ENCODE data around the gene MRAP.
"Not testable (repeated sequence)": the region's sequence is repeated elsewhere in the genome, so short reads cannot be mapped to it uniquely, and the experiment has no call there.

Gene MRAP

DNA sequence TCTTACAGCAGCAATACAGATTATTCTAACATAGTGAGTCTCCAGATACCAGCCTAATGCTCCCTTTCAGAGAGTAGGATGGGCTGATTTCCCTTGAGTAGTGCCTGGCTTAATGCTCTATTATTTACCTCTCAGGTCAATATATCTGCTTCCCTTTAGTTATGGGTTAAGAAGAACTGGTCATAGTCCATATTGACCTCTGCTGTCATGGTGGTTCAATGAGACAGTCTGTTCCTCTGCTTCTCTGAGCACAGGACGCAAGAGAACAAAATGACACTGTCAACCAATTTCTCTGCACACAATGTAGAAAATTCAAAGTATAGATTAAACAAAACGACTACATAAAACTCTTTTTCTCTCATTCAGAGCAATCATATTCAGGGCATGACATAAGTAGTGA lies 2.9 kb downstream of the MRAP start:
- DNase-seq = no peak

DNA sequence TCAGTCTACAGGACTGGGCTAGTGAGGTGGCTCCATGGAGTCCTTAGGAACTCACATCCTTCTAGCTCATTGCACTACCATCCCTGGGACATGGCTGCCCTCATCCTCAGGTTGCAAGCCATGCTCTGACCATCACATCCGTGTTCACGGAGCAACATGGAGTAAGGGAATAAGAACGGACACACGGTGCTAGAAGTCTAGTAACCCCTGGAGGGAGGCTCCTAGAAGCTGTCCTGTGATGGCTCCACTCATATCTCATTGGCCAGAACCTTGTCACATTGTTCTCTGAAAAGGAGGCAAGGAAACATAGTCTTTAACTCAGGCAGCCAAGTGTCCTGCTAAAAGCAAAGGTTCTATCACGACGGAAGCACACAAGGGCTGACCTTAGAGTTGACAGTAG lies 3.9 kb downstream of the MRAP start:
- no peak for DNase-seq

DNA sequence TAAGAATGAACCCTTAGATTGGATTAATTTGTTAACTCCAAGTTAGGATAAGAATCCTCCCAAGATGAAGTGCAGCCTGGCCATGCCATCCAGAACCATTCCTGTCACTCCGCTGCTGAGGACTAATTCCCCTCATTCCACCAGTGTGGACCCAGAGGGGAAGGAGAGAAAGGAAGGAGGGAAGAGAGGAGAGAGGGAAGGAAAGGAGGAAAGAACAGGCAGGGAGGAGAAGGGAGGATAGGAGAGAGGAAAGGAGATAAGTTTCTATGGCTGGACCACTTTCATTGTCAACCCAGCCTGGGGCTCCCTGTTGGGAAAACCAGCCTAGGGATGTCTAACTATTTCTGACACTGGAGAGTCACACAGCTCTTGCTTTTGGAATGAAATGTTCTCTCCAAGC lies 4.7 kb downstream of the MRAP start:
- no peak for DNase-seq

DNA sequence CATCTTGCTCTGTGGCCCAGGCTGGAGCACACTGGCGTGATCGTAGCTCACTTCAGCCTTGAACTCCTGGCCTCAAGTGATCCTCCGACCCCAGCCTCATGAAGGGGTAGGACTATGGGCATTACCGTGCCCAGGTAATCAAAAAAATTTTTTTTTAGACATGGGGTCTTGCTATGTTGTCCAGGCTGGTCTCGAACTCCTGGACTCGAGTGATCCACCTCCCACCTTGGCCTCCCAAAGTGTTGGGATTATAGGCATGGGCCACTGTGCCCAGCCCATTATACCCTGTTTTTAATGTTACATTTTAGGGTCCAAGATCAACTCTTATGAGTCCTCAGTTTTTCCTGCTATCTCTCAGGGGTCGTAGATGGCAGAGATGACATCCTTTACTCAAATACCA lies 6.3 kb downstream of the MRAP start:
- DNase-seq = no peak

DNA sequence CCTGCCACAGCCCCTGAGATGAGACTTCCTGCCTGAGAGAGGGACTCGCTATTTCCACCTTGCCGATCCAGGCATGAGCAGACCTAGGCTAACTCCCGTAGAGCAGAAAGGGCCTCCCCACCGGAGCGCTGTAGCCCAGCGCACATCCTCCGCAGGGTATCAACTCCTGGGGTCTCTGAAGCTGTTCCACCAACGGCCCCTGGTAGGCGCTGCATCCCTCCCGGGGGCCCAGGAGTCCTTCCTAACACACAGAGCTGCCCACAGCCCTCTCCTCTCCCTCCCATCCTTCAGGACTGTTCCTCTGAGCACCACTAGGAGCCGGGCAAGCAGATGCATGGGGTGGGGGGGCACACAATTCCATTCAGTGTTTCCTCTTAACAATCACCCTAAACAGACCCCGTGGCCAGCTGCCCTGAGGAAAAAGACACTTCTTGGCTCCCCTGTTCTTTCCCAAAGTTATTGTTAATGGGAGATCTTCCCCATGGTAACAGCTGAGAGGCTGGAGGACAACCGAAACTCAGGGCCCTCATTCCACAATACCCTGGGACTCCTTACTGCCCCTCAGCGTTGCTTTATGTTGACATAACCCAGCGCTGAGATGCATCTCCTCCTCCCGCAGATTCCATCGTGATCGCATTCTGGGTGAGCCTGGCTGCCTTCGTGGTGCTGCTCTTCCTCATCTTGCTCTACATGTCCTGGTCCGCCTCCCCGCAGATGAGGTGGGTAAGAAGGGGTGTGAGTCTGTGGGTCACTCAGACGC lies 7.5 kb downstream of the MRAP start:
- DNase-seq = no peak

DNA sequence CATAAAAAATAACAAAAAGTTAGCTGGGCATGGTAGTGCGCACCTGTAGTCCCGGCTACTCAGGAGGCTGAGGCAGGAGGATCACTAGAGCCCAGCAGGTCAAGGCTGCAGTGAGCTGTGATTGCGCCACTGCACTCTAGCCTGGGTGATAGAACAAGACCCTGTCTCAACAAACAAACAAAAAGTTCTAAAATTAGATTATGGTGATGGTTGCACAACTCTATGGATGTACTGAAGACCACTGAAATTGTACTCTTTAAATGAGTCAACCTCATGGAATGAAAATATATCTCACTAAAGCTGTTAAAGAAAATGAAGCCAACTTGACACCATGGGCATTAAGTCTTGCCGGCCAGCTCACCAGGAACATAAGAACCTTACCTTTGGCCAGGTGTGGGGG lies 9.1 kb downstream of the MRAP start:
- no peak for DNase-seq

DNA sequence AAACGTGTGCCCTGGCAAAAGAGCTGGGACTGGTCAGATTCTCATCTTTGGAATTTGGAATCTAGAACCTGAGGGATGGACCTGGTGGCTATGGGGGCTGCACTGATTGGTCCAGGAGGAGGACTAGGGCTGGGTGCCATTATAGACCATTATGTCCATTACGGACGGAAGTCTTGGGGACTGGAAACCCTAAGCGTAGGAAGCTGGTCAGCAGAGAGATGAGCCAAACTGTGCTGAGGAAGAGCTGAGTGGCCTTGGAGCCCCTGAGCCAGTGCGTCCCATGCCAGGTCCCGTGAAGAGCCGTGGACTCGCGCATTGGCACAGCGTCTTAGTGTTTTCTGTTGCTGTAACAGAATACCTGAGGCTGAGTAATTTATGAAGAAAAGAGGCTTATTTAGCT lies 10.0 kb downstream of the MRAP start:
- DNase-seq = no peak

DNA sequence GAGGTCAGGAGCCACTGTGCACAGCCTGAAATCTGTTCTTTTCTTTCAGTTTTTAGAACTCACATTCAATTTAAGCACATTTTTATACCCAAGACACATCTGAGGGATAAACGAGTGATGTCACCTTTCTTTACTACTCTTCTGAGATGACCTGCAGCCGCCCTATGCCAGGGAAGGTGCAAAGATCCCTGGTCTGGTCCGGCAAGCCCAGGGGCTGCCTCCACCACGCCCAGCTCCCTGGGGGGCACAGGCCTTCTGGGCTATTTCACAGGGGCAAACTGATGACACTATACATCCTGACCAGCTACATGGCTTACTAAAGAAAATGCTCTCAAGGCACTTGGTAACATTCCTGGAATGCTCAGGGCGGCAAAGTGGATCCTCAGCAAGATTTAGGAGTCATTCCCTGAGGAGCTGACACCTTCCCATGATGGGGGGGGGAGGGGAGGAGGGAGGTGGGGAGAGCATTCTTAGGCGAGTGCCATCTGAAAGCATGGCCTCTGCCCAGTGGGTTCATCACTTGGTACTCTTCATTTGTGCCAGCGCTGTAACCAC lies 11.3 kb downstream of the MRAP start:
- no peak for DNase-seq

DNA sequence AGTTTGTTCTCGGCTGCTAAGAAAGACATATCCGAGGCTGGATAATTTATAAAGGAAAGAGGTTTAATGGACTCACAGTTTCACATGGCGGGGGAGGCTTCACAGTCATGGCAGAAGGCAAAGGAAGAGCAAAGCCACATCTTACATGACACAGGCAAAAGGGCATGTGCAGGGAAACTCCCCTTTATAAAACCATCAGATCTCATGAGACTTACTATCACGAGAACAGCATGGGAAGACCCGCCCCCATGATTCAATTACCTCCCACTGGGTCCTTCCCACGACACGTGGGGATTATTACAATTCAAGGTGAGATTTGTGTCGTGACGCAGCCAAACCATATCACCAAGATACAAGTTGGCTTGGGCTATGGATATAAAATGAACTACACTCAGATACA lies 12.3 kb downstream of the MRAP start:
- DNase-seq = not testable (repeated sequence)

DNA sequence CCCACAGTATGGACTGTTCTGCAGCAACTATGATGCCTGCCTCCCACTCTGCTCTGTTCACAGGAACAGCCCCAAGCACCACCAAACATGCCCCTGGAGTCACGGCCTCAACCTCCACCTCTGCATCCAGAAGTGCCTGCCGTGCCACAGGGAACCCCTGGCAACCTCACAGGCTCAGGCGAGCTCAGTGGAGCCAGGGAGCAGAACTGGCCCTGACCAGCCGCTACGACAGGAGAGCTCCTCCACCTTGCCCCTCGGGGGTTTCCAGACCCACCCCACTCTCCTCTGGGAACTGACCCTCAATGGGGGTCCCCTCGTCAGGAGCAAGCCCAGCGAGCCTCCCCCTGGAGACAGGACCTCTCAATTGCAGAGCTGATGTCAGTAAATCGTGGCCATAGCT lies 13.0 kb downstream of the MRAP start:
- no peak for DNase-seq

DNA sequence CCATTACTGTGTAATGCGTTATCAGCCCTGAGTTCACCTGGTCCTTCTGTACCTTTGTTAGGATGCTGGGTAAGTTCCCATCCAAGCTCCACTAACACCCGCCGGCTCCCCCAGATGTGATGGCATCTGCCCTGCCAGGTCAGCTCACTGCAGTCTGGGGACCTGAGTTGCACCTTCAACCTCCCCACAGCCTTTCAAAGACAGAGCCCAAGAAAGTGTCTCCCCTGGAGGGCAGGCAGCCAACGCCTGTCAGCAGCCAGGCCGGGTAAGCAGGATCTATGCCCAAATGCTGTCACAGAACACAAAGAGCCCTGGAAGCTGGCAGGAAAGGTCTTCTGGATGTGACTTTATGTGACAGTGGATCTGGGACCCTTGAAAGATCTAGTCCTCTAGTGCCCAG lies 13.7 kb downstream of the MRAP start:
- DNase-seq = no peak

DNA sequence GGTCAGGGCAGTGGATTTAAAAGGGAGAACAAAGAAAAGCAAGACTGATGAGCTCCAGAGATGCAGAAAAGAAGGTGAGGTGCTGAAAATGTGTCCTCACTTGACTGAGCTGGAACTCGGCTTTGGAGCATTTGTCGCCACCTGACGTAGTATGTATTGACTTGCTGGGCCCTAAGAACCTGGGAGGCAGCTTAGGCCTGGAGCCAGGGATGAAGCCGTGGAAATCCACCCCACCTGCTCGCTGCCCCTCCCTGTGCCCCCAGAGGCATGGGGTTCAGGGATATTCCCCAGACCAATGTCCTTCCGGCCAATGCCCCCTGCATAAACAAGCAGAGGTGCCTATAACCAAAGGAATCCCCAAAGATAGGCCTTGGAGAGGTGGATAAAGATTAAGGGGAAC lies 14.3 kb downstream of the MRAP start:
- no peak for DNase-seq

DNA sequence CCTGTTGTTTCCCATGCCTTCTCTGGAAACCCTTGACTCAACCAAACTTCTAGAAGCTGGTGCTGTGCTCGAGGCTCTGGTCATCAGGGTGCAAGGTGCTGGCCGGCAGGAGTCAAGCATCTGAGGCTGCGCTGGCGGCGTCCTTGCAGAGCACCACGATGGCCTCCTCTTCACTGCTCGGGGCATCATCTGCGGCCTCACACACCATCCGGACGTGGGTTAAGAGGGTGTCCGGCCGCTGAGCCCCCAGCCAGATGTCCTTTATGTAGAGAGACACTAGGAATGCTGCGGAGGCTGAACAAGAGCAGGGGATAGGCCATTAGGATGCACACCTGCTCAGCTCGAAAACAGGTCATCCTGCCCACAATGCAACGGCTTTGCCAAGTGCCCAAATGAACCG lies 16.2 kb downstream of the MRAP start:
- no peak for DNase-seq

DNA sequence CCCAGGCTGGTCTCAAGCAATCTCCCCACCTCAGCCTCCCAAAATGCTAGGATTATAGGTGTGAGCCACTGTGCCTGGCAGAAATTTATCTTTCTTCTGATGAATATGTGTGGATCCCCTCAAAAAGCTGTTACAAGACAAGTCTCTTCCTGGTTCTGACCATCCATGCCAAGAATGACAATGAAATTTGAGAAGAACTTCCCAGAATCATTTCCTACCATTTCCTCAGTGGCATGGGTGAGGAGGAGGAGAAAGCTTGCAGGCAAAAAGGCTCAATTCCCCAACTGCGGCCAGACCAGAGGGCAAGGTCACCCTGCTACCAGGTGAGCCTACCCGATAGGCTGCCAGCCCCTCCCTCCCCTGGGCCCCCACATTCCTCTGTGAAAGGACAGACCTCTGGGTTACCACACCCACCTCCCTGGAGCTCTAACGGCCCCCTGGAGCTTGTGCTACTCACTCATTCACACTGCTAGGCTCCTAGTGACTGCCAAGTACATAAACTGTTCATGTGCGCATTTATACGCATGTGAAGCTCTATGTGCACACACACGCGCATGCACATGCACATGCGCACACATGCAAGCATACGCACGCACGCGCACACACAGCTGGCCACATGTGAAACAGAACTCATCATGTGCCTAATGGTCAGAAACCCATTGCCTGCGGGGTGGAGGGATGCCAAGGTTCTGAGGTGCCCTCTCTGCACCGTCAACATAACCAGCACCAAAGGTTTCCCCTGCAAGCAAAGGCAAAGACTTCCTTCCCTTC lies 17.0 kb downstream of the MRAP start:
- no peak for DNase-seq

DNA sequence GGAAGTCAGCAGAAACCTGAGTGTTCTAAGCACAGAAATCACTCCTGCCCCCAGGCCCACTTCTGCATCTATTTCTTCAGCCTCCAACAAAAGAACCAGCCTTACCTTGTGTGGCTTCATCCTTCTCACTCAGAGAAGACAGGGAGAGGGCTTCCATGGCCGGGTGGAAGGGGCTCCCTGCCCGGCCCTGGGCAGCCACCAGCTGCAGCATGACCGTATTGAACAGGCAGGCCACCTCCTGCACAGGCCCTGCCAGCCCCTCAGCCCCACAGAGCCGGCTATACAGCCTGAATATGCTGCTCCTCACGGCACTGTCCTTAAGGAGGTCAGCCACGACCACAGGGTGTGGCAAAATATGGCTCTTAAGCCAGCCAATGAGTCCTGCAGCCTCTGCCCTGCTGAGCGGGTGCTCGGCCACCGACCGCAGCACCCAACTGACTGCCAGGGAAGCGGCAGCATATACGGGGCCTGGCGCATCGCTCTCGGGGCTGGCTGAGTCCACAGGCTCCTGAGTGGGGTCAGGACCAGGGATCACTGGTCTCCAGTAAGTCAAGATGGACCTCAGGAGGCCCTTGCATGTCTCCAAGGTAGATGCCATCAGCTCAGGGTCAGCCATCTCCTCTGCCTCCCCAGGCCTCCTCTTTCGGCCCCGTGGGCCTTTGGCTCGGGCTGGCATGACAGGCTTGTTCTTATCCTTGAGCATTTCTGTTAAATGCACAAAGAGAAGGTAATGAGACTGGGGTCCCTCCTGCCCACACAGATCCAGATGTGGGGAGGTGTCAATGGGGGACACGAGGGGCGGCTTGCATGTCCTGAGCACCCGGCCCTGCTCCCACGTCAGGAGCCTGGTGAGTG lies 17.9 kb downstream of the MRAP start:
- no peak for DNase-seq

DNA sequence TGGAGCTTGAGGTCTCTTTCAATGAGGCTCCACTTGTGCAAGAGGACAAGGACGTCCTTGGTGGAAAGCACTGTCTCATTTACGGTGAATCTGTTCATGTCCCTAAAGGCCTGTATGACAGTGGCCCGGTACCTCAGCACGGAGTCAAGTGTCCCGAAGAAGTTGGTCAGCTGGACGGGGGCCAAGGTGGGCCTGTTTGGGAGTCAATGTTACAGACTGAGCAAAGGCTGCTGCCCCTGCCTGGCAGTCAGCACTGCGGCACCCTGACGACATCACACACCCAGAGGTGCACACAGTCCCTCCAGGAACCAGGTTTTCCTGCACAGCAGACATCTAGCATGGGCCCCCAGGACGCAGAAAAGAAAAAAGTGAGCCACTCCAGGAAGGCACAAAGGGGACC lies 19.1 kb downstream of the MRAP start:
- DNase-seq = no peak

DNA sequence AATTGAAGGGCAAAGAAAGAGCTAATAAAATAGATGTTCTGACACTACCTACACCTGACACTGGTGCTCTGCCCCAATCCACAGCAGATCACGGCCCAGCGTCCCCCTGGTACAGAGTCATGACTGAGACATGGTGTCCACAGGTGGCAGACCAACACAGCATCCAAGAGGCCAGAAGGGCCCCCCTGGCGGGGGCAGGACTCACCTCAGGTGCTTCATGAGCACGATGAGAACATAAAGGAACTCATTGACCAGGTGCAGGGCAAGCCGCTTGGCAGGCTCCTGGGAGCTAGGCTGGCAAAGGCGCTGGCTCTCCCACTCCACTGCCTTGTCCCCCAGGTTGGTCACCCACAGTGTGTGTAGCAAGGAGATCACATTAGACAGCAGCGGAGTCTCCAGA lies 20.4 kb downstream of the MRAP start:
- DNase-seq = no peak

DNA sequence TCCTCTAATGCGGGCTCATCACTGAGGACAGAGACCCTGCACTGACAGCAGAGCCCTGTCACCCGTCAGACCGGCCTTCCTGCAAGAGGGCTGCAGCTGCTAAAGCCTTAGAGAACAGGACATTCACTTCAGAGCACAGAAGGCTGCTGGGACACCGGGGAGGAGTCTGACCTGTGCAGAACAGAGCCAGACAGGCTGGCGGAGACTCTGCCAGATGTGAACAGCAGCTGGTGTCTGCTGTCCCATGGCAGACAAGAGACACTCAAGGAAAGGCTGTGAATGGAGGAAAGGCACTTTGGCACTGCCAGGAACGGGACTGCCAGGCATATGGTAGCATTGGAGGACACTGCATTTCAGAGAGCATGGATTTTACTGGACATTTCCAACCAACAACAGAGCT lies 21.4 kb downstream of the MRAP start:
- DNase-seq = no peak

DNA sequence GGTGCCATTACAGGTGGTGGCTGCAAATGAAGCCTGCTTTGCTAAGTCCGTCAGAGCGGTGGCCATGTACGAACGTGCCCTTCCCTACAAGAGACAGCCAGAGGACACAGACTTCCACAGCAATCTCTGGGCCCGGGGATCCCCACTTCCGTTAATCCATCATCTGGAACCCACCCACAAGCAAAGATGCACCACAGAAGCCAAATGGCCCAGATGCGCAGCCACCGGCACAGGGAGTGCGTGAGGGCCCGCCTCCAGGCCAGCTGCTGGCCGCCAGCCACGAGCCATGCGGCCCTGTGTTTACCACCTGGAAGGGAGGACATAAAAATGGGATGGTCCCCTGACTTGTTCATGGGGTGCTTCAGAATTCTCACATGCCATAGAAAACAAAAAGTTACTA lies 22.1 kb downstream of the MRAP start:
- no peak for DNase-seq

DNA sequence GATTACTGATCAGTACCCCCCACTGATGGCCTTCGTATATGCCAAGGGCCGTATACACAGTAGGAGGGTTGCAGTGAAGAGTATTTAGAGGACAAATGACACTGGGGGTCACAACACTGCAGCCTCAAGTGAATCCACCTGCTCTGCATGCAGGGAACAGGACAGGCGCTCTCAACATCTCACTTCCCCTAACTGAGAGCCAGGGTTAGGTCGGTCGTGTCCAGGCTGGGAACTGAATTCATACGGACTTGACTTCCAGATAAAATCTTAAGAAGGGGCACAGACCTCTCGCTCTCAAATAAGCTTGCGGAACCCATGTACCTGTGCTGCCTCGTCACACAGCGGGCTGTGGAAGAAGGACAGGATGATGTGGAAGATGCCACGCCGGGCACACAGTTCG lies 22.8 kb downstream of the MRAP start:
- no peak for DNase-seq

DNA sequence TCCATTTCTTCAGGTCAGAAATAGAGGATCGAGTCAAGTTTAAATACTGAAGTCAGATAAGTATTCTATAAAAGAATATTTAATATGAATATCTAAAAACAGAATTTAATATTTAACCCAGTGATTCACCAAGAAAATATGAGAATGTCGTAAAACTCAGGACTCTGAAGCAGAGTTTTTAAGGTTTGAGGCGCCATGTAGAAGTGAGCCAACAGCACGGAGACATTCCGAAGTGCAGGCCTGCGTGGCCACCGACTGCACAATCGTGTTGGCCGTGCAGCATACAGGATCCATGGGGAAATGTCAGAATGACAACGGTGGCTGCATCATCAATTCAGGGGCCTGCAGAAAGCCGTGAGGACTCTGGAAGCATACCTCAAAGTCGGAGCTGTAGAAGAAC lies 23.4 kb downstream of the MRAP start:
- no peak for DNase-seq

DNA sequence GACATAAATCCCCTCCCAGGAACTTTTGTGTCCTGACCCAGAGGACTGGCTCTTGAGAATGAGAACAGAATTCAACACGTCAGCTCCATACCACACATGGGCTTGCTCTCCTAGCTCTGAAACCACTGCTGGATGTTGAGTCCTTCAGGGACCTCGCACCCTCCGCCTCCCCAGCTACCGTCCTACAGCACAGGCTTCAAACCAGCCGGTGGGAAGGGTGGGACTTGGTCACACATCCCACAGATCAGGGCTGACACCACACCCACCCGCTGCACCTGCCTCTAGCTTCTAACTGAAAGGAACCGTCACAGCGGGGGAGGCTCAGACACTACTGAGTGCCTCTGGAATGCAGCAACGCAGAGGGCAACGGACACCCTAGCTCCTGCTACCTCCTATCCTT lies 24.0 kb downstream of the MRAP start:
- no peak for DNase-seq

DNA sequence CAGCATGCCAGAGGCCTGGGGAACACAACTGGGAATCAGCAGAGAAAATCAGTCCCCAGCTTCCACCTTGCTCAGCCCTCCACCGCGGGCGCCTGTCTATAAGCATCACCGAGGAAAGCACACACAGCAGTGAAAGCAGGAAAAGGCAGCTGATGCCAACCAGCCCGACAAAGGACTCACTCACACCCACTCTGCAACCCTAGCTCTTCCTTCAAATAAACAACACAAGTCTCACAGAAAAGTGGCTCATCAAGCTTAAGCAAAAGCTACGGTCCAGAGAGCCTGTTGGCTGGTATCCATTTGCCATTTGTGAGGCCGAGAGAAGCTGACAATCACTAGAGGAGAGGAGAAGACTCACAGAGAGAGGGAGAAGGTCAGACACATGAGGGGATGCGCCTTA lies 27.1 kb downstream of the MRAP start:
- no peak for DNase-seq

DNA sequence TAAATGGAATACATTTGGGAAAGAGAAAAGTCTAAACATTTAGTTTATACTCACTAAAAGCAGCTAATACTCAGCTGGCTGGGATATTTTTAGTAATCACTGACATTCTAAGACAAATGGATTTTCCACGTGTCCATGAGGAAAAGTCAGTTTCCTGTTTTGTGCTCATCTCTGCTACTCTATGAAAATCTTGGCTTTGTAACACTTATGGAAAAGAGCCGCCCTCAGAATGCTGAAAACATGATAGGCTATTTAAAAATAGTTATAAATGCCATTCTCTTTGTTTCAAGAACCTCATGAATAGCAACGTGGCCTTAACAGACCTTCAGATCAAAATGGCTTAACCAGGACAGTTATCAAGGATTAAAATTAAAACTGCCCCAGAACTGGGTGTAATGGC lies 29.9 kb downstream of the MRAP start:
- DNase-seq = no peak

Measured in activated CD4-positive, alpha-beta T cell treated with anti-CD3 and anti-CD28 coated beads, Interleukin-2, amount 50 U/mL, for 1 hour (primary cell).